ENCODE measurements around the gene MAPKAPK2. TPM values are rescaled to one million over a fixed set of nuclear protein-coding genes. Genes with fewer than 3 reads are reported as not detected.

MAPKAPK2 gene
- total RNA-seq, 2 experiments from 2014 or later, result 157 to 166 TPM

DNA sequence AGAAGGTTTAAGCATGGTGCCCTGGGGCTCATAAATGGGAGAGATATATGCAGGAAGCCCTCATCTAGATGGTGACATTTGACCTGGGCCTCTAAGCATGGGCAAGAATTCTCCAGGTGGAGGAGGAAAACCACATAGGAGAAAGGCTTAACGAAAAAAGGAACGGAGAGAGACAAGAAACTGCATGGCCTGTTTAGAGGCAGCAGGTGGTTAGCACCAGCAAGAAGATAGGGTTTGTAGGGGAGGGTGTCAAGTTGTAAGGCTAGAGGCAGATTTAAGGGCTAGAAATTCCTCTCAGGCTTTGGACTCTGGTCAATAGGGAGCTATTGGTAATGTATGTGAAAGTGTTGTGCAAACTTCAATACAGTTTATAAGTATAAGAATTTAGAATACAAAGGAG, 8.2 kb upstream of the MAPKAPK2 start:
- H3K36me3 Mint-ChIP-seq (ENCODE audit: low read depth), result no peaks in the 10 kb centered on the region
- H3K4me1 Mint-ChIP-seq (ENCODE audit: low read depth), result no peaks in the 10 kb centered on the region
- TF ChIP-seq, protein P1, sequence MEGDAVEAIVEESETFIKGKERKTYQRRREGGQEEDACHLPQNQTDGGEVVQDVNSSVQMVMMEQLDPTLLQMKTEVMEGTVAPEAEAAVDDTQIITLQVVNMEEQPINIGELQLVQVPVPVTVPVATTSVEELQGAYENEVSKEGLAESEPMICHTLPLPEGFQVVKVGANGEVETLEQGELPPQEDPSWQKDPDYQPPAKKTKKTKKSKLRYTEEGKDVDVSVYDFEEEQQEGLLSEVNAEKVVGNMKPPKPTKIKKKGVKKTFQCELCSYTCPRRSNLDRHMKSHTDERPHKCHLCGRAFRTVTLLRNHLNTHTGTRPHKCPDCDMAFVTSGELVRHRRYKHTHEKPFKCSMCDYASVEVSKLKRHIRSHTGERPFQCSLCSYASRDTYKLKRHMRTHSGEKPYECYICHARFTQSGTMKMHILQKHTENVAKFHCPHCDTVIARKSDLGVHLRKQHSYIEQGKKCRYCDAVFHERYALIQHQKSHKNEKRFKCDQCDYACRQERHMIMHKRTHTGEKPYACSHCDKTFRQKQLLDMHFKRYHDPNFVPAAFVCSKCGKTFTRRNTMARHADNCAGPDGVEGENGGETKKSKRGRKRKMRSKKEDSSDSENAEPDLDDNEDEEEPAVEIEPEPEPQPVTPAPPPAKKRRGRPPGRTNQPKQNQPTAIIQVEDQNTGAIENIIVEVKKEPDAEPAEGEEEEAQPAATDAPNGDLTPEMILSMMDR (IDR thresholded peaks at IDR 0.05), result no peak
- ChIA-PET POLR2A (no interaction called here), CTCF (no interaction called here)
- DNase-seq (no peak), ATAC-seq (ENCODE audit: poor library complexity) (no peak)
- Histone ChIP-seq H3K4me1 (ENCODE audit: insufficient read depth, low read length) (peaks cover 5% of the 10 kb centered on the region), H3K4me3 (ENCODE audit: low read length) (no peak overlapping the region), H3K36me3 (ENCODE audit: insufficient read depth, low read length) (no peaks in the 10 kb centered on the region), H3K9me3 (ENCODE audit: control insufficient read depth in 1 of 2, insufficient read depth in 1 of 2, low read length in 2 of 2) (no peaks in the 10 kb centered on the region), H3K27me3 (ENCODE audit: control insufficient read depth in 1 of 2, insufficient read depth in 2 of 2, low read length in 2 of 2) (peaks cover 0 to 2% of the 10 kb centered on the region in 2 experiments), H3K27ac (ENCODE audit: low read depth in 1 of 2, low read length in 2 of 2) (no peak overlapping the region)
- intact Hi-C loops (cut with DNase I, micrococcal nuclease), result no loop called here
- no peaks in the 10 kb centered on the region for H3K9me3 Mint-ChIP-seq
- H3K27ac Mint-ChIP-seq, result no peak overlapping the region
- no peaks in the 10 kb centered on the region for H3K27me3 Mint-ChIP-seq
- no peak overlapping the region for H3K4me3 Mint-ChIP-seq

DNA sequence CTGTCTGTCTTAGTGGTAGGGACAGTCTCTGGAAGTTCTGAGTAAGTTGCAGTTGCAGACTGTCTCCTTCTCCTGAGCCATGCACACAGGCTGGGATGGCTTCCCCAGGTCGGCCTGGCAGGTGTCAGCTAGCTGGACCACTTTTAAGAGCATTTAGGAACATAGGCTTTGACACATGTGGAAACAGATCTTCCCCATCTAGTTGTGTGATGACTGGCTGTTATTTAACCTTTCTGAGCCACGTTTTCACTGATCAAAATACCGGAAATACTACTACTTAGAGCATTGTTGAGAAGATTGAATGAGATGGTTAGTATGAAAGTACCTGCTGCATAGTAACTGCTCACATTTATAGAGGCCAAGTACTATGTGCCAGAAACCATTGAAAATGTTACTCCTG, 6.2 kb upstream of the MAPKAPK2 start:
- ATAC-seq (ENCODE audit: poor library complexity) (no peak), DNase-seq (no peak)
- Histone ChIP-seq H3K27ac (ENCODE audit: low read depth in 1 of 2, low read length in 2 of 2) (no peak overlapping the region), H3K4me3 (ENCODE audit: low read length) (no peak overlapping the region), H3K27me3 (ENCODE audit: control insufficient read depth in 1 of 2, insufficient read depth in 2 of 2, low read length in 2 of 2) (no peaks in the 10 kb centered on the region), H3K36me3 (ENCODE audit: insufficient read depth, low read length) (no peaks in the 10 kb centered on the region), H3K4me1 (ENCODE audit: insufficient read depth, low read length) (peaks cover 5% of the 10 kb centered on the region), H3K9me3 (ENCODE audit: control insufficient read depth in 1 of 2, insufficient read depth in 1 of 2, low read length in 2 of 2) (no peaks in the 10 kb centered on the region)
- Mint-ChIP-seq H3K4me3 (no peak overlapping the region), H3K36me3 (ENCODE audit: low read depth) (no peaks in the 10 kb centered on the region), H3K27ac (no peak overlapping the region), H3K27me3 (no peaks in the 10 kb centered on the region), H3K4me1 (ENCODE audit: low read depth) (no peaks in the 10 kb centered on the region), H3K9me3 (no peaks in the 10 kb centered on the region)
- intact Hi-C loops (cut with DNase I, micrococcal nuclease), result no loop called here
- CTCF ChIA-PET, result no interaction called here
- POLR2A ChIA-PET, result no interaction called here
- TF ChIP-seq, protein P1 (IDR thresholded peaks at IDR 0.05), result no peak

DNA sequence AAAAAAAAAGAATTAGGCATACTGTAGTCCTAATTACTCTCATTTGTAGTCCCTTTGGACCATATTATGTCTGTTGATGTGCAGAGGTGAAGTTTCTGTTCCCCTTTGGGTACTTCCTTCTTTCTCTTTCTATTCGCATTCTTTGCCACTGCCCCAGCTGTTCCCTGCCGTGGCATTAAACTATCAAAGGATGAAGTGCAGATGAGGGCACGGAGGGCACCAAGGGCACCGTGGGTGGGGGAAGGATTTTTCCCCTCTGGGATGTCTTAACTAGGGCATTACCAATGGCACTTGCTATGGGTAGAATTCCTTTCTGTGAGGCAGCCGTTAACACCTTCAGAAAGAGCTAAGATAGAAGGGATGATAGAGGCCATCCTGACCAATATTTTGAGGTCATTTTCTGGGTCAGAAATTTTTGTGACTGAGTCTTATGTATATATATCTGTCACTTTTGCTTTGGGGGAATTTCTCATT, 4.9 kb upstream of the MAPKAPK2 start:
- DNase-seq (peak in 2 of 14 experiments; percentile 44 to 49), ATAC-seq (ENCODE audit: poor library complexity) (no peak)
- Histone ChIP-seq H3K4me1 (ENCODE audit: insufficient read depth, low read length) (peaks cover 16% of the 10 kb centered on the region), H3K27me3 (ENCODE audit: control insufficient read depth in 1 of 2, insufficient read depth in 2 of 2, low read length in 2 of 2) (no peaks in the 10 kb centered on the region), H3K36me3 (ENCODE audit: insufficient read depth, low read length) (no peaks in the 10 kb centered on the region), H3K4me3 (ENCODE audit: low read length) (no peak overlapping the region), H3K27ac (ENCODE audit: low read depth in 1 of 2, low read length in 2 of 2) (no peak overlapping the region), H3K9me3 (ENCODE audit: control insufficient read depth in 1 of 2, insufficient read depth in 1 of 2, low read length in 2 of 2) (no peaks in the 10 kb centered on the region)
- Mint-ChIP-seq H3K4me3 (no peak overlapping the region), H3K36me3 (ENCODE audit: low read depth) (no peaks in the 10 kb centered on the region), H3K9me3 (no peaks in the 10 kb centered on the region), H3K4me1 (ENCODE audit: low read depth) (peaks cover 9% of the 10 kb centered on the region), H3K27ac (no peak overlapping the region), H3K27me3 (no peaks in the 10 kb centered on the region)
- POLR2A ChIA-PET, result no interaction called here
- CTCF ChIA-PET, result no interaction called here
- TF ChIP-seq, protein P1 (IDR thresholded peaks at IDR 0.05), result no peak
- intact Hi-C loops (cut with DNase I, micrococcal nuclease), result loop anchor here (5.0 kb wide), 2 partner anchors 38 to 172 kb away; partner anchors contain the start of gene RASSF5 (in 1 of the 2)

Data from CD4-positive, alpha-beta T cell (primary cell).